NCI-H526 (cell line): ENCODE measurements around the gene C12orf75.
"Not testable (repeated sequence)": the region's sequence is repeated elsewhere in the genome, so short reads cannot be mapped to it uniquely, and the experiment has no call there.

ENCODE experiments used
- DNase-seq, 2 experiments: peaks; one replicate each; lab custom pipeline; 2025; lab: John Stamatoyannopoulos, UW

The C12orf75 gene

DNA sequence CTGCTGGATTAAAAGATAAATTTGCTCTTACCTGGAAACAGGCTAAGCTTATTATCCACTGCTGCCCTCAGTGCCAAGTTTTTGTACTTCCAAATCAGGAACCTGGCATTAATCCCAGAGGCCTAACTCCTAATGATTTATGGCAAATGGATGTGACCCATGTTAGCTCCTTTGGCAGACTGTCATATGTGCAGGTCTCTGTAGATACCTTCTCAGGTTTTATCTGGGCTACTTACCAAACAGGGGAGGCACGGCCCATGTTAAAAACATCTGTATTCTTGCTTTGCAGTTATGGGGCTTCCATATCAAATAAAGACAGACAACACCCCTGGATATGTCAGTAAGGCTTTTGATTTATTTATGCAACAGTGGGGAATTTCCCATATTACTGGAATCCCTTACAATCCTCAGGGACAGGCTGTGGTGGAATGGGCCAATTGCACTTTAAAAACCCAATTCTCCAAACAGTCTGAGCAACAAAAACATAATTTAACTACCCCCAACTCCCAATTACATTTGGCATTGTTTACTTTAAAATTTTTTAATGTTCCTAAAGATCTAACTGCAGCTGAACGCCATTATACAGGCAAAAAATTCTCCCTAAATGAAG lies 19.9 kb upstream of the C12orf75 start:
- not testable (repeated sequence) for DNase-seq

DNA sequence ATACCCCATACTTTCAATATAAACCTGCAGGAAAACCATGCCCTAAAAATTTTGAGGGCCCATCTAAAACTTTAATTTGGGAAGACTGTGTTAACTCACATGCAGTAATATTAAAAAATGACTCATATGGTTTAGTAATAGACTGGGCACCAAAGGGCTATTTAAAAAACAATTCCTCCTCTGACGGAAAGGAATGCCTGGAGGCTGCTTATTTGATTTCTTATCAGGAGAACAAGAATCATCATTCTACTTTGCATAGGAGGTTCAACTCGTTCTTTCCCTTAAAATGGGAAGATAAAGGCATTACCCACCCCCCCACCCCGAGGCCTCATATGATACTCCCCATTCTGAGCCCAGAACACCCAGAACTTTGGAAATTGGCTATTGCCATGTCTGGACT lies 18.6 kb upstream of the C12orf75 start:
- not testable (repeated sequence) for DNase-seq

DNA sequence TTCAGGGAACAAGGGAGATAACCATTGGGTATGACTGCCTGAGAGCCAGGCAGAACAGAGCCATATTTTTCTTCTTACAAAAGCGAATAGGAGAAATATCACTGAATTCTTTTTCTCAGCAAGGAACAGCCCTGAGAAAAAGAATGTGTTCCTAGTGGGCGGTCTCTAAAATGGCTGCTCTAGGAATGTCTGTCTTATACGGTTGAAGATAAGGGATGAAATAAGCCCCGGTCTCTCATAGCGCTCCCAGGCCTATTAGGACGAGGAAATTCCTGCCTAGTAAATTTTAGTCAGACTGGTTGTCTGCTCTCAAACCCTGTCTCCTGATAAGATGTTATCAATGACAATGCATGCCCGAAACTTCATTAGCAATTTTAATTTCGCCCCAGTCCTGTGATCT lies 16.7 kb upstream of the C12orf75 start:
- DNase-seq: not testable (repeated sequence)

DNA sequence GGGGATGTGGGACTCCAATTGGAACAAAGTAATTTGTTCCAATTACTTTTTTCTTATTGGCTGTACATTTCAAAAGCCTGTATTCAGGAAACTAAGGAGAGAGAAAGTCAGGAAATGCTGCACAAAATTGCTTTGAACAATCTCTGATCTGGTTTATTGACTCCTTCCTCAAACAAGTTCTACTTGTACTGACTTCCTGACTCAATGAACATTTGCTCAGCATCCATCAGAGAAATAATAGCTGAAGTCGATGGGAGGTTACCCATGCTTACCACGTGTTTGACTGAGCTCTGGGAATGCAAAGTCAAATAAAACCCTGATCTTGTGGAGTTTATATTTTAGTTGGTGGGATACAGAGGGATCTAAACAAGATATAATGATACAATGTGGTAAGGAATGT lies 15.4 kb upstream of the C12orf75 start:
- no peak for DNase-seq

DNA sequence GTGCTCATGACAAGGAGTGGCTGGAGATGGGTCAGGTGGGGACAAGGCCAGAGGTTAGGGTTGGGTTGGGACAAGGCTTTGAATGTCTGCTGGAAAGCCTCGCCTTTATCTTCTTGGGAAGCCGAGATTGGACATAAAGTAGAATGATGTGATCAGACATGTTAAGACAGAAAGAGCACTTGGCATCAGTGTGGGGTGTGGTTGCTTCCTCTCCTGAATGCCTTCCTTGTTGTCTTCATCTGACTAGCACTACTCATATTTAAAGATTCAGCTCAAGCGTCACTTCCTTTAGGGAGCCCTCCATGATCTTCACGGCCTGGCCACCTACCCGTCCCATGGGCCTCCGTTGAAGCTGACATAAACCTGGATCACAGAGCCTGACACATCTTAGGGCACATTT lies 14.8 kb upstream of the C12orf75 start:
- no peak for DNase-seq

DNA sequence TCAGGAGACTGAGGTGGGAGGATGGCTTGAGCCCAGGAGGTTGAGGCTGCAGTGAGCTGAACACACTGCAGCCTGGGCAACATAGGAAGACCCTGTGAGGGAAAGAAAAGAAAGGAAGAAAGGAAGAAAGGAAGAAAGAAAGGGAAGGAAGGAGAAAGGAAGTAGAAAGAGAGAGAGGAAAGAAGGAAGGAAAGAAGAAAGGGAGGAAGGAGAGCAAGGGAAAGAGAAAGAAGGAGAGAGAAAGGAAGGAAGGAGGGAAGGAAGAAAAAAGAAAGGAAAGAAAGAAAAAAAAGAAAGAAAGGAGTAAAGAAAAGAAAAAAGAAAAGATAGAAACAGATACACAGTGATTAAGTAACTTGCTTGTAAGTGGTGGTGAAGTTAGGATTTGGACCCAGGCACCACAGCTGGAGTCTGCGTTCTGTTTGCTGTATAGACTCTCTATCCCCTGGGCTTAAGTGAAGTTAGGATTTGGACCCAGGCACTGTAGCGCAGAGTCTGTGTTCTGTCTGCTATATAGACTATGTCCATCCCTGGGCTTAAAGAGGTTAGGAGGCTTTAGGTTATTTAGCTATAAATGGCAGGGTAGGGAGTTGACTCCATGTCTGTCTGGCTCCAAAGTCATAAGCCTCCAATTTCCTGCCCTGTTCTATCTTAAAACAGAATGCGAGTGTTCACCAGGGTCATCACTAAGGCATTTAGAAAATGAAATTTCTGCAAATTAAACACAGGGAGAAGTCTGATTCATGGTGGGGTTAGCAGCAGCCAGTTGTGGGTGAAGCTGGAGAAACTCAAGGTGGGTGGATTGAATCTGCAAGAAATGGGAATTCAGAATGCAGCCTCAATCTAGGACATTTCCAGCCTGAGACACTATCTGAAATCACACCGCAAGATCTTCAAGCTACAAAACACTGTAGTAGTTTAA lies 13.3 kb upstream of the C12orf75 start:
- no peak for DNase-seq

DNA sequence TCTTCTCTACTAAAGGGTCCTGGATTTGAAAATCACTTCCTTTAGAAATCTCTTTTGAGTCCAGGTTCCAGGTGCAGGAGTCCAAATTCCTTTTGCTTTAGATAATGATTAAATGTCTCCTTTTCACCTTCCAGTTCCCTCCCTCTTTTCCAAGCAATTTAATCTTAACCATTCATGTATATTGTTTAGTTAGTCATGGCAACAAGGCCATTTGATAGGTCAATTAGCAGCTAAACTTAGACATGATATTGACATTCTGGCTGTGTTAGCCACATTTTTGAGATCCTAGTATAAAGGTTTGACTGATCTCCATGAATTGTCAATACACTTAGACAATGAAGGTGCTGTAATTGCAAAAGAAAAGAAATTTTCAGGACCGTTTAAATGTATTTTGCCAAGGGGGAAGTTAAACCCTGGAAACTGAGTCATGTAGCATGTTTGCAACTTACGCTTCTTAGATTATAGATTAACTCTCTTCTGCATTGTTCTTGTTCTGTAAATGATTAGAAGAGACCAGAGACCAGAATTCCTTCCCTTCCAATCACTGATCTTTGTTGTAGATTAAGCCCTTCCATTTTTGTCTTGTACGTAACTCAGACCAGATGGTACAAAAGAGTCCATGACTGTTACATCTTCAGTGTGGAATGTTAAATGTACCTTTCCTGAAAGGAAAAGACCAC lies 12.4 kb upstream of the C12orf75 start:
- DNase-seq: no peak

DNA sequence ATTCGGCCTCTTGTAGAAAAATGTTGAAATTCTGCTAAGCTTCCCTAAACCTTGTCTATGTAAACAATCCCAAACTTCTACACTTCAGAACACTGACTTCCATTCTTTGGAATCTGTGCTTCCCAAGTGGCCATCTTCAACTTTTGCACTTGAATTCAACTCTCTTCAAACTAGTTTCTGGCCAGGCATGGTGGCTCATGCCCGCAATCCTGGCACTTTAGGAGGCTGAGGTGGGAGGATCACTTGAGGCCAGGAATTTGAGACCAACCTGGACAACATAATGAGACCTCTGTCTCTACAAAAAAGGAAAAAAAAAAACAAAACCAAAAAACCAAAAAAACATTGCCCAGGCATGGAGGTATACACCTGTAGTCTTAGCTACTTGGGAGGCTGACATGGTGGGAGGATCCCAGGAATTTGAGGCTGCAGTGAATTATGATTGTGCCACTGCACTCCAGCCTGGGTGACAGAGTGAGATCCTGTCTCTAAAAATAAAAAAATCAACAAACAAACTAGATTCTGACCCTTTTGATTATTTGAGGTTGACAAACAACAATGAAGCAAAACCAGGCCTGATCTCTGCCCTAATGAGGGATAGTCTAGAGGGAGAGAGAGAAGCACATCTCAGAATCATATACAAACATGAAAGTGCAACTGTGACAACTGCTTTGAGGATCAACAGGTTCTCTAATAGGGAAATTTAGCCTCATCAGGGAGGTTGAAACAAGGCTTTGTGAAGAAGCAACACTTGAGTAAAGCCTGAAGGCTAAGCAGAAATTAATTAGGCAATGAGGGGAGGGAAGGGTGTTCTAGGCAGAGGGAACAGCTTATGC lies 11.6 kb upstream of the C12orf75 start:
- no peak for DNase-seq

DNA sequence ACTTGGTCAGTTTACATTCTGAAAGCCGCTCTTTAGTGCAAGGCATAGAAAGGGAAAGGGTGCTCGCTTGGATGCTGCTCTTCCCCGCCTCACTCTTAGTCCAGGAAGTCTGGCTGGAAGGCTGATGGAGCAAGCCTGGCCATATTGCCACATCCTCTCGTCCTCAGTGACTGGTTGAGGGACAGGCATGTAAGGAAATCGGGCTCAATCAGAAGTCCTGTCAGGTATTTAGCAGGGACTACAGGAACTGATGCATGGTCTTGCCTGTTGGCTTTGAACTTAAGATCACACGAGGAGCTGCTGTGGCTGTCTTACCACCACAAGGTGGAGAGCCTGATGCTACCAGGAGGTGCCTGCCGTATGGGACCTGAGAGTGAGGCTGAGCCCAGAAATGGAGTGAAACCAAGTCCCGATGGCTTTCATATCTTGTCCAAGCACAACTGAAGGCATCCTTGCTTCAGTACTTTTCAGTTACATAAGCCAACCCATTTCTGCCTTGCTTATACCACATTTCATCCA lies 10.7 kb upstream of the C12orf75 start:
- DNase-seq: no peak

DNA sequence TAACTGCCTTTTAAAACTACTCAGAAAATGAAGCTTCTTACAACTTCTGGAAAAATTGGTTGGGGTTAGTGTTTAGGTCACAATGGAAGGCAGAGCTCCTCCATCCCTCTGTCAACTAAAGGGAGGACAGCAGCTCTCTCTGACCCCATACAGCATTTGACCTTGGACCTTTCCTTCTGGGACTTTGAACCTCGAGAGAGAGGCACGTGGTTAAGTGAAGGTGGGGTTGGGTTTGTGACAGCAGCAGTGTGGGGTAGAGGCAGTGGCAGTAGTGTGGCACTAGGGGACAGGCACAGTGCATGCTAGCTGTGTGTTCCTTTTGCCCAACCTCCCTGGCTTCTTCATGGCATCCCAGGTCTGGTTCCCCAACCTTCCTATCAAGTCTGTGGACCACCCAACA lies 9.4 kb upstream of the C12orf75 start:
- DNase-seq: no peak

DNA sequence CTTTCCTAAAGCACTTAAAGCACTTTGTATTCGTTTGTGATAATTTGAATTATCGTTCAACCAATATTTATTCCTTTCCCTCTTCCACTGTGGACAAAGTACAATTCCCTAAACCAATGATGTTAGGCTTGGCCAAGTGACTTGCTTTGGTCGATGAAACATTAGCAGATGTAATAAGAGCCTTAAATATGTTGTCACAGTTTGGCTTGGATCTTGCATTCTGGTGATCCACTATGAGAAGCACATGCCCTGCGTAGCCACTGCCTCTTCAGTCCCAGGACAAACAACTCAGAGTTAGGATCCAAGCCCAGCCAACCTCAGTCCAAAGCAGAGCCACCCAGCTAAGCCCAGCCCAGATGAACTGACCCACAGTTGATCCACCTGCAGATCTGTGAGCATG lies 8.4 kb upstream of the C12orf75 start:
- DNase-seq: peak in 1 of 2 experiments; percentile 1

DNA sequence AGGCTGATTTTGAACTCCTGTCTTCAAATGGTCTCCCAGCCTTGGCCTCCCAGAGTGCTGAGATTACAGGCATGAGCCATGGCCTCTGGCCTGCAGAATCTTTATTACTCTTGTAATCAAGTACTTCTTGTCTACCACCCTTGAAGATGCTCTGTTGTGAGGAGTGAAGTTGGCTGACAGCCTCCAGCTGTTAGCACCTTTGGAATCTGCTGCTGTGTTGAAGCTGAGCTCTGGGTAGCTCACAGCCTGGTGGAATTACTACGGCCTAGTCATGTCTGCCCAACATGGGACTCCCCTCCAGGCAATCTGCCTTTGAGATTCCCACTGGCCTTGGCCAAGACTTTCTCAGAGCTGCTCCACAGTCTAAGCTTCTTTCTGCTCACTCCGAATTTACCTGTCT lies 5.8 kb upstream of the C12orf75 start:
- no peak for DNase-seq

DNA sequence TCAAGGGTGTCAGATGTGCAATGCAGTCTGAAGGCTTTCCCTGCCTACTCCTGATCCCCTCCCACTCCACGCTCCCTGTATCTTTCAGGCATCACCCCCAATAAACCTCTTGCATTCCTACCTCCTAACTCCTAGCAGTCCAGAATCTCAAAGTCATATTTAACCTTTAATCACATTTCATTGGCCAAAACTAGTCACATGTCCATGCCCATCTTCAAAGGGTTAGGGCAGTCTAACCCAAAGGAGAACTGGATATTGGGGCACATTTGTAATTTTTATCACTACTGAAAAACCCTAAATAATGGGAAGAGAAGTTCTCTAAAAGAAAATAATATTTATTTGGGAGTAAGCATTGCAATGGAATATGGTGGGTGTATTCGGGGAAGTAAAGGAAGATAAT lies 5.4 kb upstream of the C12orf75 start:
- no peak for DNase-seq

DNA sequence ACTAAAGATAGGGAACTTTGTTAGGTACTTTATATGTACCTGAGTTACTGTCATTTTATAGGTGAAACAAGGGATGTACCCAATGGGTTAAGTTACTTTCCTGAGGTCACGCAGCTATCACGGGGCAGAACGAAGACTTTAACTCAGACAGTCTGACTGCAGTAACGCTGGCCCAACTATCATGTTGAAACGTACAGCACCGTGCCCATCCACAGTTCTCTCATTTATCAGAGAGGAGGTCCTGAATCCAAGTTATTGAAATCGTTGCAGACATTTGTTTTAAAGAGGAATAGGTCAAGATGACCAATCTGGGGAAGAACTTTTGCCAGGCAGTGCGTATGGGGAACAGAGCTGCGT lies 587 bp upstream of the C12orf75 start:
- peak in 1 of 2 experiments; percentile 42 for DNase-seq

DNA sequence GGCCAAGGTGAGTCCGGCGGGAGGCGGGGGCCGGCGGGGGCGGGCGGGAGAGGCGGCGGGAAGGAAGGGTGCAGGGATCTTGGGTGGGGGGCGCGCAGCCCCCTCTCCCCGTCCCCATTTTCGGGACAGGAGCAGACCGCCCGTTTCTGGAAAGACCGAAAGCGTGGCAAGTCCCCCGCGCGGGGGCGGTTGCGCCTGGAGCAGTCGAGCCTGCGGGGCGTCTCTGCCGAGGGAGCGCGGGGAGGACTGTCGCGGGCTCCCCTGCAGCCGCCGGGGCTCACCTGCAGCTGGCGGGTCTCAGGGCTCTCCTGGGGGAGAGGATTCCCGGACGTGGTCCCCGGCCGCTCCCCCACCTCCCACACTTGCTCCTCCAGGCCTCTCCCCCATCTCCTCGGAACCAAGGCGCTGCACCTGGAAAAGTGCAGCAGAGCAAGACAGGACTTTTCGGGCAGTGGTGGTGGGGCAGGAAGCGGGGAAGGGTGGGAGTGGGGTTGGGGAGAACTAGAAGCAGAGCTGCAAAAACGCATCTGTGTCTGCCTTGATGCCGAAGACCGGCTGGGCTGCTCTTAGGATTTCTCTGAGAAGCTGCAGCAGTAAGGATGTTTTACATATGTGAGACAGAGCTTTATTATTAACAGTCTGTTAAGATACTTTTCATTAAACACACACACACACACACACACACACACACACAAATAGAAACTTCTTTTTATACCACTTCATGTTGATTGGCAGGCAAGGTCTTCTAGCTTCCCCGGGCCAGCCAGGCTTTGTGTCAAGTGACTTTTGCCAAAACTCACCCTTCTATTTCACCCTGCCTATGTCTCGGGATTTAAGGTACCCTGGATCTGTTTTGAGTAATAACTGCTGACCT lies 677 bp downstream of the C12orf75 start:
- peak in 1 of 2 experiments; percentile 67 for DNase-seq

DNA sequence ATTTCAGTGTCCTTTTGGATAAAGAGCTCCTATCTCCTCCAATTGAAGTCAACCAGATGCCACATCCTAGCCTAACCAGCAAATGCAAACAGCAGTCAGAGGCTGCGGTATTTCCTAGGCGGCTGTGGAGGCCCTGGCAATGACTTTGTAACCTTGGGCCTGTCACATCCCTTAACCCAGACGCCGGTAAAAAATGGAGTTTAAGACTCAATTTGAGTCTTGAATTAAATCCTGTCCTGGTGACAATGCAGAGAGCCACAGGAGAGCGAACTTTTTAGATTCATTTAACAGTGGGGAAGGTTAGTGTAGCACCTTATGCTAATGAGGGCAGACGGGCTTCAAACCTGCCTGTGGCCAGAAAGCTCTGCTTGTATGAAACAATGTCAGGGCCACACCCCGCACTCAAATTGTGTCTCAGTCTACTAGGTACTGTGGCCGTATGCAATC lies 1.3 kb downstream of the C12orf75 start:
- peak in 1 of 2 experiments; percentile 26 for DNase-seq

DNA sequence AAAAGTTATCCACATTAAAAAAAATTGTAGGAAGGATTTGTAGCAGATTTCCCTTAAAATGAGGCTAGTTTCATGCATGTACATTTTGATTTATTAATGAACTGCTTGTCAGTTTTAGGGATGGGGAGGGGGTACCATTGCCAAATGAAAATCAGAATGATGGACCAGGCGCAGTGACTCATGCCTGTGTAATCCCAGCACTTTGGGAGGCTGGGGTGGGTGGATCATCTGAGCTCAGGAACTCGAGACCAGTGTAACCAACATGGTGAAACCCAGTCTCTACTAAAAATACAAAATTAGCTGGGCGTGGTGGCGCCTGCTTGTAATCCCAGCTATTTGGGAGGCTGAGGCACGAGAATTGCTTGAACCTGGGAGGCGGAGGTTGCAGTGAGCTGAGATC lies 1.8 kb downstream of the C12orf75 start:
- DNase-seq: not testable (repeated sequence)

DNA sequence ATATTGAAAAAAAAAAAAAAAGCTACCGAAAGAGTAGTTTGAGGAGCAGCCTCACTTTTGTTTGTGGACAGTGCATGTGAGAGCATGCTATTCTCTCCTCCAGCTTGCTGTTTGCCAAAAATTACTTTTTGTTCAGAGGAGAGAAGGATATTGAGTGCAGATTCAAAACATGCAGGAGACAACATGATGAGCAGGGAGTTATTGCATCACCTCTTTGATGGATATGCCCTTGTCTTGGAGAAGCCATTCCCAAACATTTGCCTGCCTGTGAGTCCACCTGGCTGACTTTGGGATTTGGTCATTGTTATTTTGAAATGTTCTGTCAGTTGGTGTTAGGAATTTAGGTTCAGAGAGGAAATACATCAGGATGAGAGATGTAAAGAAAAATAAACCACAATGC lies 2.4 kb downstream of the C12orf75 start:
- no peak for DNase-seq

DNA sequence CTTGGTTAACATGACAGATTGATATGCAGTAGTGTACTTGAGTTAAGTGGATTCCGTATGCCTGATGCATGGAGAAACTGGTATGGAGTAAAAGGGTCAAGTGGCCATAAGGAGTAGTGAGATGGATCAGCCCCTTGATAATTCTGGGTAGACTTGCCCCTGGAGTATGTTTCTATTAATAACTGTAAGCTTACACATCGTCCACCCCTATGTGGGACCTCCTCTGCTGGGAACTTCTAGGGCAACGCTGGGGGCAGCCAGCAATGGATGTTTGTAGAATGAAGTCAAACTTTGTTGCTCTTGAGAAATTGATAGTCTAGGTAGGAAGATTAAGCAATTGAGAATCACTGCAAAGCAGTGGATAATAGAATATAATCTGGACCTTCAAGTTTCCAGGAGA lies 3.5 kb downstream of the C12orf75 start:
- DNase-seq: no peak

DNA sequence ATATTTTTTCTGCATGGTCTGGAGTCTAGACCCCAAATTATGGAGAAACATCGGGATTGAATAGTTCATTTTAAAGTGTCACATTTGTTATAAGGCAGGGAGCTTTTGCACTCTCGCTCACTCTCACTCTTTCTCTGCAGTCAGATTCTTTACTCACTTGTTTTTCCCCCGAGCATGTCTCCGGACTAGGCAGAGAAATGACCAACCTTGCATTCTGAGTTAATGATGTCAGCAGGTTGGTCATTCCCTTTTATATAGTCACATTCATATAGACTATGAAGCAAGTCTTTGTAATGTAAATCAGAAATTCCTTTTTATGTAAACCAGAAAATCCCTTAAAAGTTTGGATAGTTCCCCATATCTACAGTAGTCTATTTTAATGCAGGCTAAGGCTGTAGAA lies 4.1 kb downstream of the C12orf75 start:
- no peak for DNase-seq

DNA sequence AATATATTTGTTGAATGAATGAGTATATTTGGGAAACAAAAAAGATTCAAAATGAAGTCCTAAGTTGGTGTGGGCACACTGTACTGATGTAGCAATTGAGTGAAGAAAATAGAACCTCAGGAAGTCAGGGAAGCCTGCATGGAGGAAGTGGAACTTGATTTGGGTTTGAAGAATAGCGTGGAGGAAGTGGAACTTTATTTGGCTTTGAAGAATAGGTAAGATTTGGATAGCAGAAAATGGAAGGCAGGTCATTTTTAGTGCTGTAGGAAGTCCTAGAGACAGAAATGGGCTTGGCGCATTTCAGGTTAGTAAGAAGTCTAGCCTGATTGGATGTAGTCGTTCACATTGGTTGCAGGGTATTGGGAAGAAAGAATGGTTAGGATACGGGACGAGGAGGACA lies 5.4 kb downstream of the C12orf75 start:
- no peak for DNase-seq
